IMR-90 (cell line): ENCODE measurements around the gene ARHGAP45. TPM values are rescaled to one million over a fixed set of nuclear protein-coding genes. Genes with fewer than 3 reads are reported as not detected.

Experiments used
- ATAC-seq: fragments of 200-7000 bp; cut with Tn5 transposase; 2 replicates; pipeline ENCODE4 v1.9.1; 2020; ENCODE audit warnings: low read depth, mild to moderate bottlenecking, moderate library complexity
- BruUV-seq: library from RNA; stranded (reverse); fragments of 400-500 nt; replicated peaks from 2 replicates; lab custom pipeline; 2021; lab: Mats Ljungman, UMichigan
- CTCF ChIA-PET: fragments of 300-600 bp; formaldehyde crosslinking; extraction: SDS; loops from one replicate; lab custom pipeline; 2021; ENCODE audit warnings: antibody characterized with exemption; lab: Yijun Ruan, JAX
- POLR2A ChIA-PET: fragments of 300-600 bp; sonication (Branson Sonifier 250); formaldehyde crosslinking; loops from one replicate; lab custom pipeline; 2022; ENCODE audit warnings: antibody characterized with exemption; ENCODE audit not compliant: unreplicated experiment; lab: Charles Lee
- DNase-seq: peaks from one replicate; pipeline ENCODE4 v3.0.0; 2013
- H2AFZ ChIP-seq: replicated peaks from 2 replicates; pipeline ENCODE3; 2013; ENCODE audit warnings: low read length, mild to moderate bottlenecking; ENCODE audit not compliant: poor library complexity
- H2AK5ac ChIP-seq: 2 replicates; pipeline ENCODE4 v1.6.1; 2013; ENCODE audit warnings: low read depth, low read length, inconsistent platforms
- H2AK9ac ChIP-seq: replicated peaks from 2 replicates; pipeline ENCODE3; 2013; ENCODE audit warnings: mild to moderate bottlenecking, low read depth, low read length, moderate library complexity; ENCODE audit not compliant: poor library complexity
- H2BK120ac ChIP-seq: 2 replicates; pipeline ENCODE4 v1.6.1; 2013; ENCODE audit warnings: low read depth, low read length, inconsistent platforms
- H2BK15ac ChIP-seq: 3 replicates; pipeline ENCODE4 v1.6.1; 2013; ENCODE audit warnings: low read depth, low read length, inconsistent platforms
- H2BK20ac ChIP-seq: 2 replicates; pipeline ENCODE4 v1.6.1; 2013; ENCODE audit warnings: low read depth, mild to moderate bottlenecking, inconsistent platforms, low read length, moderate library complexity
- H2BK5ac ChIP-seq: 2 replicates; pipeline ENCODE4 v1.6.1; 2013; ENCODE audit warnings: mild to moderate bottlenecking, low read depth, low read length, inconsistent platforms; ENCODE audit not compliant: poor library complexity, severe bottlenecking
- H3K14ac ChIP-seq: replicated peaks from 2 replicates; pipeline ENCODE4 v1.6.1; 2013; ENCODE audit warnings: low read depth, low read length, inconsistent platforms
- H3K18ac ChIP-seq: 2 replicates; pipeline ENCODE4 v1.6.1; 2013; ENCODE audit warnings: low read depth, low read length, control low read depth
- H3K23ac ChIP-seq: 2 replicates; pipeline ENCODE4 v1.6.1; 2013; ENCODE audit warnings: low read depth, low read length, inconsistent platforms
- H3K27ac ChIP-seq: 2 replicates; pipeline ENCODE4 v1.5.1; 2013; ENCODE audit warnings: mild to moderate bottlenecking, control low read depth, low read length; ENCODE audit not compliant: insufficient read depth
- H3K27me3 ChIP-seq: 2 replicates; pipeline ENCODE4 v1.6.1; 2013; ENCODE audit warnings: low read length; ENCODE audit not compliant: control insufficient read depth, insufficient read depth
- H3K36me3 ChIP-seq: 2 replicates; pipeline ENCODE4 v1.6.1; 2013; ENCODE audit warnings: low read length, mixed read lengths; ENCODE audit not compliant: control insufficient read depth, insufficient read depth
- H3K4ac ChIP-seq: 2 replicates; pipeline ENCODE4 v1.6.1; 2013; ENCODE audit warnings: low read depth, low read length, inconsistent platforms
- H3K4me1 ChIP-seq: 2 replicates; pipeline ENCODE4 v1.6.1; 2013; ENCODE audit warnings: low read length, mixed read lengths; ENCODE audit not compliant: control insufficient read depth, insufficient read depth
- H3K4me2 ChIP-seq: 2 replicates; pipeline ENCODE4 v1.6.1; 2013; ENCODE audit warnings: low read depth, mild to moderate bottlenecking, control low read depth, low read length, moderate library complexity
- H3K4me3 ChIP-seq: 2 replicates; pipeline ENCODE4 v1.5.1; 2013; ENCODE audit warnings: low read depth, mild to moderate bottlenecking, control low read depth, low read length, moderate library complexity; ENCODE audit not compliant: insufficient read depth
- H3K56ac ChIP-seq: 2 replicates; pipeline ENCODE4 v1.6.1; 2013; ENCODE audit warnings: low read length, inconsistent platforms; ENCODE audit not compliant: insufficient read depth; ENCODE audit errors: extremely low read depth
- H3K79me1 ChIP-seq, 2 experiments: 2 replicates each; pipeline ENCODE4 v1.6.1; 2013; ENCODE audit warnings: low read length in 2 of 2, inconsistent platforms in 1 of 2, low read depth in 1 of 2
- H3K9ac ChIP-seq: 2 replicates; pipeline ENCODE4 v1.6.1; 2013; ENCODE audit warnings: low read depth, low read length, control low read depth
- H3K9me1 ChIP-seq: 2 replicates; pipeline ENCODE4 v1.6.1; 2013; ENCODE audit warnings: low read length, inconsistent platforms; ENCODE audit not compliant: insufficient read depth
- H3K9me3 ChIP-seq: 2 replicates; pipeline ENCODE4 v1.6.1; 2013; ENCODE audit warnings: low read length; ENCODE audit not compliant: control insufficient read depth, insufficient read depth
- H4K20me1 ChIP-seq: 2 replicates; pipeline ENCODE4 v1.6.1; 2013; ENCODE audit warnings: low read length, inconsistent platforms; ENCODE audit not compliant: insufficient read depth
- H4K5ac ChIP-seq: 2 replicates; pipeline ENCODE4 v1.6.1; 2013; ENCODE audit warnings: mild to moderate bottlenecking, low read depth, low read length, control low read depth
- H4K8ac ChIP-seq, 2 experiments: 2 replicates each; pipeline ENCODE4 v1.6.1; 2013; ENCODE audit warnings: low read depth in 2 of 2, low read length in 2 of 2, control low read depth in 1 of 2, inconsistent platforms in 1 of 2
- H4K91ac ChIP-seq: 2 replicates; pipeline ENCODE4 v1.6.1; 2013; ENCODE audit warnings: low read depth, low read length, inconsistent platforms; ENCODE audit not compliant: insufficient read depth
- BHLHE40 ChIP-seq: fragments of 150-350 bp; IDR thresholded peaks from 2 replicates; pipeline ENCODE4 v1.6.1; 2016; ENCODE audit warnings: mild to moderate bottlenecking, low read depth, low read length
- CTCF ChIP-seq: conservative IDR thresholded peaks from 2 replicates; pipeline ENCODE4 v1.5.1; 2012; ENCODE audit warnings: mild to moderate bottlenecking, low read depth, low read length, improper control_type of control experiment
- ELK1 ChIP-seq: fragments of 150-350 bp; IDR thresholded peaks from 2 replicates; pipeline ENCODE4 v1.6.1; 2016; ENCODE audit warnings: low read depth, mild to moderate bottlenecking, low read length, moderate library complexity, borderline replicate concordance
- FOS ChIP-seq: fragments of 150-350 bp; IDR thresholded peaks from 2 replicates; pipeline ENCODE4 v1.6.1; 2016; ENCODE audit warnings: low read depth, low read length
- MAFK ChIP-seq: IDR thresholded peaks from 2 replicates; pipeline ENCODE4 v1.6.1; 2012; ENCODE audit warnings: low read depth, low read length, improper control_type of control experiment
- MAZ ChIP-seq: IDR thresholded peaks from 2 replicates; pipeline ENCODE4 v1.6.1; 2012; ENCODE audit warnings: low read depth, mild to moderate bottlenecking, low read length, improper control_type of control experiment, moderate library complexity, borderline replicate concordance
- MXI1 ChIP-seq: IDR thresholded peaks from 2 replicates; pipeline ENCODE4 v1.6.1; 2012; ENCODE audit warnings: low read depth, mild to moderate bottlenecking, low read length, moderate library complexity, borderline replicate concordance
- POLR2A ChIP-seq: IDR thresholded peaks from 2 replicates; pipeline ENCODE4 v1.6.1; 2012; ENCODE audit warnings: mild to moderate bottlenecking, low read depth, low read length
- RAD21 ChIP-seq: IDR thresholded peaks from 2 replicates; pipeline ENCODE4 v1.6.1; 2012; ENCODE audit warnings: low read length, improper control_type of control experiment
- RCOR1 ChIP-seq: IDR thresholded peaks from 2 replicates; pipeline ENCODE4 v1.6.1; 2012; ENCODE audit warnings: mild to moderate bottlenecking, low read length, improper control_type of control experiment; ENCODE audit not compliant: insufficient replicate concordance
- RFX5 ChIP-seq: IDR thresholded peaks from 2 replicates; pipeline ENCODE4 v1.8.0; 2012; ENCODE audit warnings: low read depth, mild to moderate bottlenecking, low read length, moderate library complexity
- SMC3 ChIP-seq: fragments of 150-350 bp; IDR thresholded peaks from 2 replicates; pipeline ENCODE4 v1.6.1; 2016; ENCODE audit warnings: low read depth, mild to moderate bottlenecking, antibody characterized with exemption, low read length, moderate library complexity
- USF2 ChIP-seq: fragments of 150-350 bp; IDR thresholded peaks from 2 replicates; pipeline ENCODE4 v1.6.1; 2017; ENCODE audit warnings: mild to moderate bottlenecking, antibody characterized with exemption, low read length, low read depth
- WGBS, 2 experiments: methylation state at CpG; one replicate each; pipeline versions ENCODE4 v1.1.5 to v1.1.7; 2013; ENCODE audit warnings: missing lambda C conversion rate in 2 of 2; ENCODE audit not compliant: insufficient read length in 1 of 2; ENCODE audit errors: extremely low coverage in 2 of 2; 5-methylcytosine and 5-hydroxymethylcytosine counted together
- dilution Hi-C: fragments of 300-500 bp; cut with HindIII; formaldehyde crosslinking; loops from one replicate; pipeline ENCODE4 v1.14.3; 2018; ENCODE audit warnings: low sequenced_read_pairs; ENCODE audit not compliant: unreplicated experiment
- in situ Hi-C: fragments of 300-500 bp; cut with MboI; formaldehyde crosslinking; loops from 3 replicates; pipeline ENCODE4 v1.14.3; 2019; ENCODE audit warnings: low sequenced_read_pairs, inconsistent platforms, mixed read lengths
- intact Hi-C: fragments of 100-400 bp; cut with micrococcal nuclease; formaldehyde crosslinking; loops from 2 replicates; pipeline ENCODE4 v1.10.0; 2022
- polyA plus RNA-seq, 3 experiments: library from polyadenylated mRNA; depleted of rRNA; stranded (reverse); fragments of >200 nt; gene quantifications; 2 replicates each; pipeline ENCODE4 v1.2.3, GENCODE V29; 2012; ENCODE audit warnings: low replicate concordance in 1 of 3
- total RNA-seq: library from RNA; depleted of rRNA; stranded (reverse); fragments of >200 nt; gene quantifications from 2 replicates; pipeline ENCODE4 v1.2.3, GENCODE V29; 2012

Gene ARHGAP45
- total and polyA plus RNA-seq, 2 of the 4 experiments (the other 2 are of a cell fraction), result 1.3 to 1.7 TPM

GRCh38 chr19:1066251-1066747 lies 668 bp upstream of the ARHGAP45 start:
- intact Hi-C loops, result no loop called here
- no peaks in the 10 kb centered on the region for H3K9me1 ChIP-seq
- H2AFZ ChIP-seq, result peak overlapping the region; percentile 81
- H3K79me1 ChIP-seq, result no peaks in the 10 kb centered on the region
- in situ Hi-C loops, result no loop called here
- H3K23ac ChIP-seq, result no peak overlapping the region
- H3K27me3 ChIP-seq, result peaks cover 37% of the 10 kb centered on the region
- H4K20me1 ChIP-seq, result peaks cover 6% of the 10 kb centered on the region; the same call in 1 of the 2 replicates
- H3K9ac ChIP-seq, result no peak overlapping the region
- H2AK9ac ChIP-seq, result no peak overlapping the region
- dilution Hi-C loops, result no loop called here
- ChIA-PET POLR2A (no interaction called here), CTCF (no interaction called here)
- H3K4me2 ChIP-seq, result no peak overlapping the region
- H3K4me1 ChIP-seq, result peaks cover 3% of the 10 kb centered on the region; the same call in 1 of the 2 replicates
- H2BK15ac ChIP-seq, result no peak overlapping the region
- H4K91ac ChIP-seq, result no peak overlapping the region
- no peak overlapping the region for H4K5ac ChIP-seq
- H3K9me3 ChIP-seq, result no peaks in the 10 kb centered on the region; the same call in 1 of the 2 replicates
- no peak overlapping the region for H3K56ac ChIP-seq
- H2AK5ac ChIP-seq, result peak overlapping the region; percentile 9; the same call in 1 of the 2 replicates
- no peak for ATAC-seq
- no peak overlapping the region for H2BK5ac ChIP-seq
- no peak overlapping the region for H4K8ac ChIP-seq
- H3K27ac ChIP-seq, result no peak overlapping the region
- no peak overlapping the region for H3K4me3 ChIP-seq
- no peak overlapping the region for H2BK20ac ChIP-seq
- no peak overlapping the region for H3K18ac ChIP-seq
- 60% methylated on average over 1 of the region's 17 CpGs; no CpG with 5 or more reads in 1 of the 2 experiments for WGBS, 2 experiments
- TF ChIP-seq RFX5, result no peak
- TF ChIP-seq SMC3, result no peak
- TF ChIP-seq CTCF, result no peak
- TF ChIP-seq MXI1, result no peak
- TF ChIP-seq ELK1, result no peak
- no peak for TF ChIP-seq MAFK
- no peak for TF ChIP-seq USF2
- TF ChIP-seq POLR2A, result no peak
- TF ChIP-seq RCOR1, result no peak
- TF ChIP-seq FOS, result no peak
- no peak for TF ChIP-seq RAD21
- no peak for TF ChIP-seq BHLHE40
- TF ChIP-seq MAZ, result no peak
- DNase-seq, result no peak
- BruUV-seq, result no TSS peak
- no peak overlapping the region for H3K4ac ChIP-seq
- no peaks in the 10 kb centered on the region for H3K36me3 ChIP-seq
- H3K14ac ChIP-seq, result no peak overlapping the region
- no peak overlapping the region for H2BK120ac ChIP-seq
